ENCODE results near the gene THRA.

GRCh38 chr17:40061609-40062038 is 1.1 kb upstream of the THRA start:
- TF ChIP-seq CTCF (IDR thresholded peaks at IDR 0.05) = no peak
- TF ChIP-seq POLR2A (IDR thresholded peaks at IDR 0.05) = no peak

Measured in thyroid gland (tissue), 4 donors.